Measurements from ENCODE around the gene CPA3. TPM values are rescaled to one million over a fixed set of nuclear protein-coding genes. Genes with fewer than 3 reads are reported as not detected.

Gene CPA3
- total and polyA plus RNA-seq, 4 experiments from 2014 or later, result not detected

GRCh38 chr3:148914936-148915690 is 50.0 kb downstream of the CPA3 start:
- peaks cover 5 to 8% of the 10 kb centered on the region in 2 donors for H3K27me3 Mint-ChIP-seq
- no peaks in the 10 kb centered on the region for H3K4me1 Mint-ChIP-seq
- no peaks in the 10 kb centered on the region for H3K27me3 ChIP-seq (ENCODE audit: insufficient read depth, low read length)
- H3K36me3 Mint-ChIP-seq, result no peaks in the 10 kb centered on the region
- no peak overlapping the region for H3K4me3 ChIP-seq (ENCODE audit: low read length in 2 of 2)
- intact Hi-C loops (cut with micrococcal nuclease), result no loop called here
- DNase-seq, result no peak
- H3K4me1 ChIP-seq (ENCODE audit: insufficient read depth, low read length), result no peaks in the 10 kb centered on the region
- H3K36me3 ChIP-seq (ENCODE audit: insufficient read depth, low read length), result no peaks in the 10 kb centered on the region
- no peak overlapping the region for H3K4me3 Mint-ChIP-seq
- no peak overlapping the region for H3K27ac ChIP-seq (ENCODE audit: low read depth, low read length)
- CTCF ChIA-PET (ENCODE audit: partially characterized antibody), result no interaction called here
- POLR2A ChIA-PET (ENCODE audit: partially characterized antibody), result no interaction called here
- H3K27ac Mint-ChIP-seq, result no peak overlapping the region
- no peaks in the 10 kb centered on the region for H3K9me3 ChIP-seq (ENCODE audit: control insufficient read depth in 1 of 2, low read length in 2 of 2)
- no peaks in the 10 kb centered on the region for H3K9me3 Mint-ChIP-seq

- Mint-ChIP-seq H3K36me3 (no peaks in the 10 kb centered on the region), H3K27me3 (peaks cover 6 to 7% of the 10 kb centered on the region in 2 donors), H3K4me1 (no peaks in the 10 kb centered on the region), H3K4me3 (no peak overlapping the region), H3K9me3 (peaks cover 0 to 2% (median 0%) of the 10 kb centered on the region in 8 donors), H3K27ac (no peak overlapping the region)
- ChIA-PET POLR2A (ENCODE audit: partially characterized antibody) (no interaction called here), CTCF (ENCODE audit: partially characterized antibody) (no interaction called here)
- Histone ChIP-seq H3K27me3 (ENCODE audit: insufficient read depth, low read length) (no peaks in the 10 kb centered on the region), H3K4me3 (ENCODE audit: low read length in 2 of 2) (no peak overlapping the region), H3K27ac (ENCODE audit: low read depth, low read length) (no peak overlapping the region), H3K4me1 (ENCODE audit: insufficient read depth, low read length) (no peaks in the 10 kb centered on the region), H3K9me3 (ENCODE audit: control insufficient read depth in 1 of 2, low read length in 2 of 2) (no peaks in the 10 kb centered on the region), H3K36me3 (ENCODE audit: insufficient read depth, low read length) (no peaks in the 10 kb centered on the region)
- intact Hi-C loops (cut with micrococcal nuclease), result no loop called here
- DNase-seq, result no peak
These were observed 51.0 kb downstream of the CPA3 start for GRCh38 chr3:148916132-148916531.

- Mint-ChIP-seq H3K9me3 (peaks cover 0 to 2% (median 0%) of the 10 kb centered on the region in 8 donors), H3K36me3 (no peaks in the 10 kb centered on the region), H3K27ac (no peak overlapping the region), H3K4me1 (no peaks in the 10 kb centered on the region), H3K27me3 (peaks cover 3% of the 10 kb centered on the region in 2 donors), H3K4me3 (no peak overlapping the region)
- ChIA-PET POLR2A (ENCODE audit: partially characterized antibody) (no interaction called here), CTCF (ENCODE audit: partially characterized antibody) (no interaction called here)
- H3K27me3 ChIP-seq (ENCODE audit: insufficient read depth, low read length), result no peaks in the 10 kb centered on the region
- H3K27ac ChIP-seq (ENCODE audit: low read depth, low read length), result no peak overlapping the region
- no peaks in the 10 kb centered on the region for H3K36me3 ChIP-seq (ENCODE audit: insufficient read depth, low read length)
- no peak for DNase-seq
- no peaks in the 10 kb centered on the region for H3K9me3 ChIP-seq (ENCODE audit: control insufficient read depth in 1 of 2, low read length in 2 of 2)
- intact Hi-C loops (cut with micrococcal nuclease), result no loop called here
- H3K4me3 ChIP-seq (ENCODE audit: low read length in 2 of 2), result no peak overlapping the region
- H3K4me1 ChIP-seq (ENCODE audit: insufficient read depth, low read length), result no peaks in the 10 kb centered on the region
These were observed 57.4 kb downstream of the CPA3 start for GRCh38 chr3:148922467-148922866.

- H3K27ac ChIP-seq (ENCODE audit: low read depth, low read length), result no peak overlapping the region
- Mint-ChIP-seq H3K27ac (no peak overlapping the region), H3K27me3 (peaks cover 2 to 3% of the 10 kb centered on the region in 2 donors), H3K4me3 (no peak overlapping the region), H3K36me3 (no peaks in the 10 kb centered on the region), H3K4me1 (no peaks in the 10 kb centered on the region), H3K9me3 (peaks cover 0 to 2% (median 0%) of the 10 kb centered on the region in 8 donors)
- no peak overlapping the region for H3K4me3 ChIP-seq (ENCODE audit: low read length in 2 of 2)
- H3K4me1 ChIP-seq (ENCODE audit: insufficient read depth, low read length), result no peaks in the 10 kb centered on the region
- ChIA-PET POLR2A (ENCODE audit: partially characterized antibody) (no interaction called here), CTCF (ENCODE audit: partially characterized antibody) (no interaction called here)
- no peaks in the 10 kb centered on the region for H3K36me3 ChIP-seq (ENCODE audit: insufficient read depth, low read length)
- intact Hi-C loops (cut with micrococcal nuclease), result no loop called here
- H3K9me3 ChIP-seq (ENCODE audit: control insufficient read depth in 1 of 2, low read length in 2 of 2), result no peaks in the 10 kb centered on the region
- DNase-seq, result no peak
- H3K27me3 ChIP-seq (ENCODE audit: insufficient read depth, low read length), result no peaks in the 10 kb centered on the region
These were observed 58.5 kb downstream of the CPA3 start for GRCh38 chr3:148923592-148923991.

GRCh38 chr3:148924562-148924961 is 59.5 kb downstream of the CPA3 start:
- no peaks in the 10 kb centered on the region for H3K36me3 Mint-ChIP-seq
- Histone ChIP-seq H3K4me3 (ENCODE audit: low read length in 2 of 2) (no peak overlapping the region), H3K36me3 (ENCODE audit: insufficient read depth, low read length) (no peaks in the 10 kb centered on the region), H3K27me3 (ENCODE audit: insufficient read depth, low read length) (no peaks in the 10 kb centered on the region), H3K9me3 (ENCODE audit: control insufficient read depth in 1 of 2, low read length in 2 of 2) (no peaks in the 10 kb centered on the region), H3K4me1 (ENCODE audit: insufficient read depth, low read length) (no peaks in the 10 kb centered on the region), H3K27ac (ENCODE audit: low read depth, low read length) (no peak overlapping the region)
- H3K27ac Mint-ChIP-seq, result no peak overlapping the region
- DNase-seq, result no peak
- ChIA-PET POLR2A (ENCODE audit: partially characterized antibody) (no interaction called here), CTCF (ENCODE audit: partially characterized antibody) (no interaction called here)
- peaks cover 2 to 3% of the 10 kb centered on the region in 2 donors for H3K27me3 Mint-ChIP-seq
- intact Hi-C loops (cut with micrococcal nuclease), result no loop called here
- H3K4me1 Mint-ChIP-seq, result no peaks in the 10 kb centered on the region
- H3K9me3 Mint-ChIP-seq, result peaks cover 0 to 2% (median 0%) of the 10 kb centered on the region in 8 donors
- H3K4me3 Mint-ChIP-seq, result no peak overlapping the region

- ChIA-PET POLR2A (ENCODE audit: partially characterized antibody) (no interaction called here), CTCF (ENCODE audit: partially characterized antibody) (no interaction called here)
- H3K9me3 Mint-ChIP-seq, result peaks cover 0 to 2% (median 0%) of the 10 kb centered on the region in 8 donors
- Histone ChIP-seq H3K4me1 (ENCODE audit: insufficient read depth, low read length) (no peaks in the 10 kb centered on the region), H3K4me3 (ENCODE audit: low read length in 2 of 2) (no peak overlapping the region), H3K27ac (ENCODE audit: low read depth, low read length) (no peak overlapping the region), H3K36me3 (ENCODE audit: insufficient read depth, low read length) (no peaks in the 10 kb centered on the region), H3K27me3 (ENCODE audit: insufficient read depth, low read length) (no peaks in the 10 kb centered on the region), H3K9me3 (ENCODE audit: control insufficient read depth in 1 of 2, low read length in 2 of 2) (no peaks in the 10 kb centered on the region)
- H3K27me3 Mint-ChIP-seq, result peaks cover 0 to 2% of the 10 kb centered on the region in 2 donors
- DNase-seq, result no peak
- H3K4me1 Mint-ChIP-seq, result no peaks in the 10 kb centered on the region
- H3K27ac Mint-ChIP-seq, result no peak overlapping the region
- H3K36me3 Mint-ChIP-seq, result no peaks in the 10 kb centered on the region
- no peak overlapping the region for H3K4me3 Mint-ChIP-seq
- intact Hi-C loops (cut with micrococcal nuclease), result no loop called here
These were observed 60.7 kb downstream of the CPA3 start for GRCh38 chr3:148925845-148926244.

GRCh38 chr3:148930752-148931151 is 65.7 kb downstream of the CPA3 start:
- CTCF ChIA-PET (ENCODE audit: partially characterized antibody), result no interaction called here
- POLR2A ChIA-PET (ENCODE audit: partially characterized antibody), result no interaction called here

More at GRCh38 chr3:148930752-148931151, 65.7 kb downstream of the CPA3 start:
- Mint-ChIP-seq H3K27me3 (peaks cover 3 to 8% of the 10 kb centered on the region in 2 donors), H3K4me3 (no peak overlapping the region), H3K9me3 (peaks cover 0 to 1% (median 0%) of the 10 kb centered on the region in 8 donors), H3K27ac (no peak overlapping the region), H3K36me3 (no peaks in the 10 kb centered on the region), H3K4me1 (no peaks in the 10 kb centered on the region)
- Histone ChIP-seq H3K36me3 (ENCODE audit: insufficient read depth, low read length) (no peaks in the 10 kb centered on the region), H3K4me1 (ENCODE audit: insufficient read depth, low read length) (no peaks in the 10 kb centered on the region), H3K27me3 (ENCODE audit: insufficient read depth, low read length) (no peaks in the 10 kb centered on the region), H3K9me3 (ENCODE audit: control insufficient read depth in 1 of 2, low read length in 2 of 2) (no peaks in the 10 kb centered on the region), H3K4me3 (ENCODE audit: low read length in 2 of 2) (no peak overlapping the region), H3K27ac (ENCODE audit: low read depth, low read length) (no peak overlapping the region)
- intact Hi-C loops (cut with micrococcal nuclease), result no loop called here
- DNase-seq, result no peak

Data from CD4-positive, alpha-beta memory T cell (primary cell).